Stimulated activated CD4-positive, alpha-beta T cell treated with anti-CD3 and anti-CD28 coated beads, TNF-alpha, amount 100 ng/mL, for 4 hours (primary cell): Measurements from ENCODE around the gene TIMP3.

Experiments
- DNase-seq, 3 experiments: peaks; one replicate each; pipeline ENCODE4 v3.0.0-alpha.2; 2020; ENCODE audit warnings: low read depth in 3 of 3

TIMP3 gene

GRCh38 chr22:32882774-32883530 is 81.4 kb downstream of the TIMP3 start:
- DNase-seq = no peak

- DNase-seq = no peak
These were observed 85.9 kb downstream of the TIMP3 start for GRCh38 chr22:32887324-32887980.

GRCh38 chr22:32888976-32889375 is 87.5 kb downstream of the TIMP3 start:
- no peak for DNase-seq

GRCh38 chr22:32896891-32897290 is 95.4 kb downstream of the TIMP3 start:
- DNase-seq = no peak

DNA sequence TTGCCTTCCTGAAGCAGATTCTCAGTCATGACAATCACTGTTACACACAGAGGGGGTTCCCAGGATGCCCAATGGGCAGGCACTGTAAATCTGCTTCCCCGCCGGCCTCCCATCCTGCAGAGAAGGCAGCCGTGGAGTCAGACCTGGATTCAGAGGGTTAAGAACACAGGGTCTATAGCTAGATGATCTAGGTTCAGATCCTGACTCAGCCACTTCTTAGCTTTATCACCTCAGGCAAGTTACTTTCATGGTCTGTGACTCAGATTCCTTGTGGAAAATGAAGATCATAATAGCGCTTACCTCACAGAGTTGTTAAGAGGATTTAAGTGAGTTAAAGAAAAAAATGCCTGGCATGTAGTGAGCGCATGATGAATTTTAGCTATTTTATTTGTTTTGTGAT is 95.9 kb downstream of the TIMP3 start:
- no peak for DNase-seq

DNA sequence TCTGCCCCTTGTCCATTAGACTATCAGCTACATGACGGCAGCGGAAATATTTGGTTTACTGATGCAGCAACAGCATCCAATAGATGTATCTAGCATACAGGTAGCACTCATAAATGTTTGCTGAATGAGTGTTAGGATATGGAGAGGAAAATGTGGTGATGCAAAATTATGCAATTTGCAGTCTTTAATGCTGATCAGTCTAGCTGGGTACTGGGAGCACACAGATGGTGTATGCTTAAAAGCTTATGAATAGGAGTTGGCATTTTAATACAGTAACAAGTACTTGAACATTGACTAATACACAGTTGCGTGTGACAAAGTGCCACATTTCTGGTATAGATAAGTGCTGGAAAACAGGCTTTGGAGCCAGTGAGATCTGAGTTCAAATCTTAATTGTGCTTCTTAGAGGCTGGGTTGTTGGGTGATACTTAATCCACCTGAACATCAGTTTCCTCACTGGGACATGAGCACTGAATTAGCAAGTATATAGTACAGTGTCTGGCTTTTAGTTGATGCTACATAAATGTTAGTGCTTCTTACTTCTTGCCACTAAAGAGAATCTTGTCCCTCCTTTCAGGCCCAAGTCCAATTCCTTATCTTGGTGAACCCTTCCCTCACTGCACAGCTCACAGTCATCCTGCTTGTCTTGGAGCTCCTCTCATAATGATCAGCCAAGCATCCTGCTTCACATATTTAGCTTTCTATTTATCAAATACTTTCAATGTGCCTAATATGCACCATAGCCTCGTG is 99.6 kb downstream of the TIMP3 start:
- DNase-seq = no peak

GRCh38 chr22:32901925-32902324 is 100.4 kb downstream of the TIMP3 start:
- no peak for DNase-seq

DNA sequence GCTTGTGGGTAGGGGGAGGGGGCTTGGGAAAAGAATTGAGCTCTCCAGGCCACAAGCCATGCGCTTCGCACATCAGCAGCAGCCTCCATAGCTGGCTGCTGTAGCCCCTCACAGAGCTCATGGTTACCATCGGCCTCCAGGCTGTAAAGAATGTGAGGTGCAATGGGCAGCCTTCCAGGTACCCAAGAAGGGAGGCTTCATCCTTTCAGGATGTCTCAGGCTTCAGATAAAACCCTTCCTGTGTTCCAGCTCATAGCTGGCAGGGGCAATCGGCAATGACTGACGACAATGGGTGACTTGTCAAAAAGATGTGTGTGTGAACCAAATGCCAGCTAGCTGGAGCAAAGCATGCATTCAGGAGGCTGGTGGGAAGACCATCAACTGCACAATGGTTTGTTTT is 102.0 kb downstream of the TIMP3 start:
- no peak for DNase-seq

- DNase-seq = no peak
These were observed 102.5 kb downstream of the TIMP3 start for GRCh38 chr22:32904044-32904443.

DNA sequence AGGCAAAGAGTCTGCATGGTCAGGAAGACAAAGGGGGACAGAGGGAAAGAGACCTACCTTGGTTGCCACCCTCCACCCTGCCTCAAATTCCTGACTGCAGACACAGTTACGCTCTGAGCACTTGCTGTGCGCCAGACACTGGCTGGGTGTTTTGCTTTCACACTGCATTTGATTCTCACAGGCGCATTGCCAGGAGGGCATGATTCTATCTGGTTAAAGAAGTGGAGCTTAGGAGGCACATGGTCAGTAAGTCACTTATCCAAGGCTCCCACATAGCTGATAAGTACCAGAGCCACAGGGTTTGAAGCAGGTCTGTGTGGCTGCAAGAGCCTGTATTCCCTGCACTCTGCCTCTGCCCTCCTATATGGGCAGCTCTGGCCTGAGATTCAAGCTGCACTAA is 103.9 kb downstream of the TIMP3 start:
- no peak for DNase-seq

DNA sequence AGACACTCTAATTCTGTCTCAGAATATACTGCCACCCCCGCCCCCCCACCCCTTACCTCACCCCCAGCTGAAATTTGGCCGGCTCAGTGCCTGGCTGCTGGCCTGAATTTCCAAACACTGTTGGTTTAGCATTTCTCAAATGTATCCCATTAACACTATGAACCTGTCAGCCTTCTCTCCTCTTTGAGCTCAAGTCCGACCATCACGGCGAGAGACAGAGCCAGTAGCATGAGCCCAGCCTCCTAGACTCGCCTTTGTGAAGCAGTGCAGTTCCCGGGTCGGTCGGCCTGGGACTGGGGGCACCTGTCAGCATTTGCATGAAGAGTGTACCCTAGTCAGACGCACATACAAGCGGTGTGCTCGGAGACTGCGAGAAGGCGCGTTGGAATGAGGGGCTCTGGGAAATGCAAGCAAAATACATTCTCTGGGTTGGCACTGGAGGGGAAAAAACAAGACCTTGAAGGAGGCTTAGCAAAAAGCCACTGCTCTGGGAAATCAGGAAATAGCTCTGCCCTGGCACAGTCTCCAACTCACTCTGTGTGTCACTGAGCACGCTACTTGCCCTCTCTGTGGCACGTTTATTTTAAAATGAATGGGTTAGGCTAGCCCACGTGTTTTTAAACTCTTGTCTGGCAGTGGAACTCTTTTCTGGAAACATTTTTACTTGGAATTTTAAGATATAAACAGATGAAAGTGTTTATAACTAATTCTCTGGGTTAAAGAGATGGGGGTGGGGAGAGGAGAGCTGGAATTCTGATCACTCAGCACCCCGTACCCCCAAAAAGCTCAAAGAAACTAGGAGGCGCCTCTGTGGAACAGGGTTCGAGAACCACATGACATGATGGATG is 108.3 kb downstream of the TIMP3 start:
- no peak for DNase-seq

DNA sequence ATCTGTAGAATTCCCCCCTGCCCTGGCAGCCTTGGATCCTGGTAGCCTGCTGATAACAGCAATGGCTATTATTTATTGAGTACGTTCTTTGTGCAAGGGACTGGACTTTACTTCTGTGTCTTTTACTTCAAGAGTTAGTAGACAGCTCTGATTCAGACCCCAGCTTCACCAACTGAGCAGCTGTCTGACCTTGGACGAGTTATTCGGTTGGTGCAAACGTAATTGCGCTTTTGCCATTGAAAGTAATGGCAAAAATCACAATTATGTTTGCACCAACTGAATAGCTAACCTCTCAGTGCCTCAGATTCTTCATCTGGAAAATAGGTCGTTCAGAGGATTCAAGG is 108.9 kb downstream of the TIMP3 start:
- DNase-seq = no peak

- no peak for DNase-seq
These were observed 110.0 kb downstream of the TIMP3 start for GRCh38 chr22:32911503-32911902.
